ENCODE data around the gene MAB21L4. TPM values are rescaled to one million over a fixed set of nuclear protein-coding genes. Genes with fewer than 3 reads are reported as not detected.

MAB21L4 gene
- total RNA-seq, 6 experiments from 2014 or later = 3.7 to 17.0 (median 5.2) TPM

GRCh38 chr2:240896394-240896793, 438 bp upstream of the MAB21L4 start:
- ATAC-seq (peak in 3 of 4 donors; percentile 0 to 5 (median 5)), DNase-seq (no peak)
- TF ChIP-seq, protein P1, sequence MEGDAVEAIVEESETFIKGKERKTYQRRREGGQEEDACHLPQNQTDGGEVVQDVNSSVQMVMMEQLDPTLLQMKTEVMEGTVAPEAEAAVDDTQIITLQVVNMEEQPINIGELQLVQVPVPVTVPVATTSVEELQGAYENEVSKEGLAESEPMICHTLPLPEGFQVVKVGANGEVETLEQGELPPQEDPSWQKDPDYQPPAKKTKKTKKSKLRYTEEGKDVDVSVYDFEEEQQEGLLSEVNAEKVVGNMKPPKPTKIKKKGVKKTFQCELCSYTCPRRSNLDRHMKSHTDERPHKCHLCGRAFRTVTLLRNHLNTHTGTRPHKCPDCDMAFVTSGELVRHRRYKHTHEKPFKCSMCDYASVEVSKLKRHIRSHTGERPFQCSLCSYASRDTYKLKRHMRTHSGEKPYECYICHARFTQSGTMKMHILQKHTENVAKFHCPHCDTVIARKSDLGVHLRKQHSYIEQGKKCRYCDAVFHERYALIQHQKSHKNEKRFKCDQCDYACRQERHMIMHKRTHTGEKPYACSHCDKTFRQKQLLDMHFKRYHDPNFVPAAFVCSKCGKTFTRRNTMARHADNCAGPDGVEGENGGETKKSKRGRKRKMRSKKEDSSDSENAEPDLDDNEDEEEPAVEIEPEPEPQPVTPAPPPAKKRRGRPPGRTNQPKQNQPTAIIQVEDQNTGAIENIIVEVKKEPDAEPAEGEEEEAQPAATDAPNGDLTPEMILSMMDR (IDR thresholded peaks at IDR 0.05) = no peak
- no peak for TF ChIP-seq POLR2A (IDR thresholded peaks at IDR 0.05)
- Histone ChIP-seq H3K4me1 (peaks cover 0 to 30% (median 13%) of the 10 kb centered on the region in 4 donors), H3K27me3 (no peaks in the 10 kb centered on the region), H3K36me3 (no peaks in the 10 kb centered on the region), H3K27ac (no peak overlapping the region), H3K9me3 (no peaks in the 10 kb centered on the region), H3K4me3 (peak overlapping the region in 2 of 3 donors; percentile 21 to 29)
- intact Hi-C loops (cut with DNase I) = no loop called here
- 0% methylated on average over 2 of the region's 7 CpGs for WGBS (ENCODE audit: insufficient coverage, low coverage, low lambda C conversion rate, missing lambda C conversion rate)

- H3K36me3 ChIP-seq = no peaks in the 10 kb centered on the region
- ATAC-seq (no peak), DNase-seq (peak in 1 of 3 donors; percentile 51)
- intact Hi-C loops (cut with DNase I) = loop anchor here in 1 of 2 donors (5.0 kb wide), 1 partner anchor 38 kb away; no protein-coding TSS in a partner anchor
- no peaks in the 10 kb centered on the region for H3K9me3 ChIP-seq
- H3K4me1 ChIP-seq = peaks cover 0 to 35% (median 16%) of the 10 kb centered on the region in 4 donors
- TF ChIP-seq, protein P1 (IDR thresholded peaks at IDR 0.05) = no peak
- TF ChIP-seq POLR2A (IDR thresholded peaks at IDR 0.05) = no peak
- 59% methylated on average over 9 of the region's 28 CpGs for WGBS (ENCODE audit: insufficient coverage, low coverage, low lambda C conversion rate, missing lambda C conversion rate)
- no peak overlapping the region for H3K27ac ChIP-seq
- peak overlapping the region in 2 of 3 donors; percentile 16 to 24 for H3K4me3 ChIP-seq
- no peaks in the 10 kb centered on the region for H3K27me3 ChIP-seq
Observed at GRCh38 chr2:240894836-240895558, 959 bp downstream of the MAB21L4 start.

DNA sequence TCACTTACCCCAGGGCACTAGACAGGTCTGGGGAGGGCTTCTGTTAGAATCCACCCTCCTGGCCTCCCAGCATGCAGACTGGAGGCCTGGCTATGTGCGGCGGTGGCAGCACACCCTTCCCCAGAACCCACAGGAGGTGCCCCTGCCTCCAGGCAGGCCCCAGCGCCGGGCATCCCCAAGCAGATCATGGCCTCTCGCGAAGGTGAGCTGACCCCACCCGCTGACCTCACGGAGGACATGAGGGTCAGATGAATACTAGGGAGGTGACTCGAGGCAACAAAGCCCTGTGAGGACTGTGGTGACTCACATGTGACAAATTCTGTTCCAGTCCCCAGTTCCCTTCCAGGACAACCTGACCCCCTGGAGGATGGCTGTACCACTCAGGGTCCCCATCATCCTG, 1.9 kb downstream of the MAB21L4 start:
- Histone ChIP-seq H3K4me3 (no peak overlapping the region), H3K27me3 (no peaks in the 10 kb centered on the region), H3K36me3 (no peaks in the 10 kb centered on the region), H3K27ac (no peak overlapping the region), H3K9me3 (no peaks in the 10 kb centered on the region), H3K4me1 (peaks cover 0 to 44% (median 21%) of the 10 kb centered on the region in 4 donors)
- no peak for TF ChIP-seq POLR2A (IDR thresholded peaks at IDR 0.05)
- TF ChIP-seq, protein P1 (IDR thresholded peaks at IDR 0.05) = no peak
- peak in 1 of 4 donors; percentile 2 for ATAC-seq
- peak in 1 of 3 donors; percentile 57 for DNase-seq
- intact Hi-C loops (cut with DNase I) = loop anchor here in 1 of 2 donors (5.0 kb wide), 1 partner anchor 37 kb away; no protein-coding TSS in a partner anchor
- 20% methylated on average over 1 of the region's 9 CpGs for WGBS (ENCODE audit: insufficient coverage, low coverage, low lambda C conversion rate, missing lambda C conversion rate)

- no peak for TF ChIP-seq POLR2A (IDR thresholded peaks at IDR 0.05)
- TF ChIP-seq, protein P1 (IDR thresholded peaks at IDR 0.05) = no peak
- no peaks in the 10 kb centered on the region for H3K27me3 ChIP-seq
- no peak overlapping the region for H3K27ac ChIP-seq
- H3K4me3 ChIP-seq = no peak overlapping the region
- H3K9me3 ChIP-seq = no peaks in the 10 kb centered on the region
- 26% methylated on average over 5 of the region's 17 CpGs for WGBS (ENCODE audit: insufficient coverage, low coverage, low lambda C conversion rate, missing lambda C conversion rate)
- DNase-seq = peak in 1 of 3 donors; percentile 53
- H3K36me3 ChIP-seq = no peaks in the 10 kb centered on the region
- ATAC-seq = no peak
- intact Hi-C loops (cut with DNase I) = loop anchor here in 1 of 2 donors (5.0 kb wide), 1 partner anchor 36 kb away; no protein-coding TSS in a partner anchor
- peaks cover 0 to 47% (median 22%) of the 10 kb centered on the region in 4 donors for H3K4me1 ChIP-seq
Observed at GRCh38 chr2:240893363-240893844, 2.6 kb downstream of the MAB21L4 start.
